Transverse colon (tissue), 4 donors: ENCODE data around the gene FAIM2.

ENCODE experiments used
- EP300 ChIP-seq: sonication (generic); formaldehyde crosslinking; IDR thresholded peaks from one replicate; pipeline ENCODE4 v1.6.1; 2017; ENCODE audit warnings: antibody characterized with exemption, low read depth
- POLR2A ChIP-seq: fragments of 450-650 bp; IDR thresholded peaks from one replicate; pipeline ENCODE4 v1.6.1; 2016; ENCODE audit warnings: antibody characterized with exemption, mild to moderate bottlenecking, moderate library complexity
- POLR2AphosphoS5 ChIP-seq, 3 donors: sonication (generic); formaldehyde crosslinking; IDR thresholded peaks; one replicate each; pipeline ENCODE4 v1.6.1; 2016; ENCODE audit warnings: antibody characterized with exemption in 3 of 3
- TF ChIP-seq, protein P1 (sequence below), 5 experiments: fragments of 200-600 bp in 3 of 5; fragments of 450-650 bp in 2 of 5; sonication (generic) in 3 of 5; IDR thresholded peaks; 1 replicate in 2 of 5; 2 replicates in 3 of 5; pipeline ENCODE4 v1.5.1; 2016 to 2017; ENCODE audit warnings: antibody characterized with exemption in 5 of 5, inconsistent platforms in 3 of 5, mild to moderate bottlenecking in 2 of 5, moderate library complexity in 1 of 5

GRCh38 chr12:49909356-49909755 lies 5.7 kb upstream of the FAIM2 start:
- TF ChIP-seq POLR2A: no peak
- TF ChIP-seq, protein P1, sequence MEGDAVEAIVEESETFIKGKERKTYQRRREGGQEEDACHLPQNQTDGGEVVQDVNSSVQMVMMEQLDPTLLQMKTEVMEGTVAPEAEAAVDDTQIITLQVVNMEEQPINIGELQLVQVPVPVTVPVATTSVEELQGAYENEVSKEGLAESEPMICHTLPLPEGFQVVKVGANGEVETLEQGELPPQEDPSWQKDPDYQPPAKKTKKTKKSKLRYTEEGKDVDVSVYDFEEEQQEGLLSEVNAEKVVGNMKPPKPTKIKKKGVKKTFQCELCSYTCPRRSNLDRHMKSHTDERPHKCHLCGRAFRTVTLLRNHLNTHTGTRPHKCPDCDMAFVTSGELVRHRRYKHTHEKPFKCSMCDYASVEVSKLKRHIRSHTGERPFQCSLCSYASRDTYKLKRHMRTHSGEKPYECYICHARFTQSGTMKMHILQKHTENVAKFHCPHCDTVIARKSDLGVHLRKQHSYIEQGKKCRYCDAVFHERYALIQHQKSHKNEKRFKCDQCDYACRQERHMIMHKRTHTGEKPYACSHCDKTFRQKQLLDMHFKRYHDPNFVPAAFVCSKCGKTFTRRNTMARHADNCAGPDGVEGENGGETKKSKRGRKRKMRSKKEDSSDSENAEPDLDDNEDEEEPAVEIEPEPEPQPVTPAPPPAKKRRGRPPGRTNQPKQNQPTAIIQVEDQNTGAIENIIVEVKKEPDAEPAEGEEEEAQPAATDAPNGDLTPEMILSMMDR (IDR thresholded peaks at IDR 0.05): no peak
- TF ChIP-seq EP300: no peak
- TF ChIP-seq POLR2AphosphoS5 (IDR thresholded peaks at IDR 0.05): no peak
